Small intestine (tissue), 7 donors: ENCODE results near the gene U2AF1L4. TPM values are rescaled to one million over a fixed set of nuclear protein-coding genes. Genes with fewer than 3 reads are reported as not detected.

Experiments
- DNase-seq, 2 donors: peaks; one replicate each; pipeline versions ENCODE4 v3.0.0 to v3.0.0-alpha.2; 2013
- FAIRE-seq: peaks from 2 replicates; lab custom pipeline; 2012; peaks lifted over from hg19 to GRCh38; lab: Jason Lieb, UNC
- H3K27ac ChIP-seq, 3 donors: one replicate each; pipeline ENCODE4 v1.5.1; 2013; ENCODE audit warnings: low read length in 2 of 3, mild to moderate bottlenecking in 2 of 3, control low read depth in 1 of 3, inconsistent platforms in 1 of 3, low read depth in 1 of 3, moderate library complexity in 1 of 3
- H3K27me3 ChIP-seq, 3 donors: one replicate each; pipeline ENCODE4 v1.6.1; 2013; ENCODE audit warnings: low read length in 3 of 3, inconsistent platforms in 1 of 3; ENCODE audit not compliant: control insufficient read depth in 3 of 3, insufficient read depth in 3 of 3
- H3K36me3 ChIP-seq, 3 donors: one replicate each; pipeline ENCODE4 v1.6.1; 2013; ENCODE audit warnings: low read length in 3 of 3, inconsistent platforms in 1 of 3, low read depth in 1 of 3, mild to moderate bottlenecking in 1 of 3, moderate library complexity in 1 of 3; ENCODE audit not compliant: control insufficient read depth in 3 of 3, insufficient read depth in 2 of 3
- H3K4me1 ChIP-seq, 3 donors: one replicate each; pipeline ENCODE4 v1.6.1; 2013; ENCODE audit warnings: low read length in 2 of 3, inconsistent platforms in 1 of 3, low read depth in 1 of 3, mild to moderate bottlenecking in 1 of 3, moderate library complexity in 1 of 3; ENCODE audit not compliant: control insufficient read depth in 3 of 3, insufficient read depth in 2 of 3
- H3K4me3 ChIP-seq, 3 donors: one replicate each; pipeline ENCODE4 v1.5.1; 2013; ENCODE audit warnings: low read length in 3 of 3, control low read depth in 1 of 3, inconsistent platforms in 1 of 3, low read depth in 1 of 3, mild to moderate bottlenecking in 1 of 3, moderate library complexity in 1 of 3
- H3K9me3 ChIP-seq, 2 donors: one replicate each; pipeline ENCODE4 v1.6.1; 2013; ENCODE audit warnings: low read depth in 1 of 2, low read length in 1 of 2; ENCODE audit not compliant: control insufficient read depth in 2 of 2, insufficient read depth in 1 of 2
- WGBS, 3 donors: extraction: QIAGEN DNeasy Blood & Tissue Kit; methylation state at CpG; one replicate each; pipeline ENCODE4 v1.1.7; 2013; 5-methylcytosine and 5-hydroxymethylcytosine counted together
- polyA plus RNA-seq, 4 donors: library from polyadenylated mRNA; stranded (reverse) in 3 of 4; unstranded in 1 of 4; fragments of 200-250 nt in 3 of 4; fragments of 120-200 nt in 1 of 4; gene quantifications; one replicate each; pipeline versions ENCODE4 v1.2.1 to v1.2.3, GENCODE V29; 2013
- donor health status: healthy with polysubstance abuse.
- donor health status: control.
- donor health status: control.
- donor health status: Bipolar disorder and iron deficiency.
- donor health status: healthy.

Gene U2AF1L4
- polyA plus RNA-seq, 4 donors, result 14.6 to 99.7 (median 34.7) TPM

DNA sequence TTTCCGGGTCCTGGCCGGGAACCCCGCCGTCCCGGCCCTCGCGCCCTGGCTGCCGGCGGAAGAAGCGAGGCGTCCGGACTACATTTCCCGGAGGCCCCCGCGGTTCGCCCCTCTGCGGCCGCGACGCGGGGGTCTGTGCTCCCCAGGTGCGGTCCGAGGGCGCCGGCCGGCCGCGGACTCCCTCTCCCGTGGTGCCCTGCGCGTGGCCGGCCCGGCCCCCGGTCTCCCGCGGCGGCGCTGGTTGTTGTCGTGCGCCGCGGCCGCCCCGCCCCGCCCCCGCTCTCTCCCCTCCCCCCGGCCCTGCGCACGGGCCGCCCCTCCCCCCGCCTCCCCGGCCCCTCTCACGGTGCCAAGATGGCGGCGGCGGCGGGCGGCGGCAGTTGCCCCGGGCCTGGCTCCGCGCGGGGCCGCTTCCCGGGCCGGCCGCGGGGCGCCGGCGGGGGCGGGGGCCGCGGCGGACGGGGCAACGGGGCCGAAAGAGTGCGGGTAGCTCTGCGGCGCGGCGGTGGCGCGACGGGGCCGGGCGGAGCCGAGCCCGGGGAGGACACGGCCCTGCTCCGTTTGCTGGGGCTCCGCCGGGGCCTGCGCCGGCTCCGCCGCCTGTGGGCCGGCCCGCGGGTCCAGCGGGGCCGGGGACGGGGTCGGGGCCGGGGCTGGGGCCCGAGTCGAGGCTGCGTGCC is 27.4 kb downstream of the U2AF1L4 start, which contains the start of gene KMT2B:
KMT2B (plus strand) TSS at position 339 of the 680 bp plus-strand sequence; CDS start at position 355, 16 bp downstream.
- FAIRE-seq (no peak), DNase-seq (peak in 1 of 2 donors; percentile 98)
- 0 to 1% (median 0%) methylated on average over 7 to 108 of the region's 109 CpGs for WGBS, 3 donors
- Histone ChIP-seq H3K36me3 (peaks cover 7 to 33% (median 8%) of the 10 kb centered on the region in 3 donors), H3K4me3 (peak within 1 kb of the TSS; percentile 92 to 95 (median 93)), H3K27me3 (no peaks in the 10 kb centered on the region), H3K27ac (peak within 1 kb of the TSS; percentile 82 to 94 (median 86)), H3K4me1 (peaks cover 0 to 25% (median 11%) of the 10 kb centered on the region in 3 donors), H3K9me3 (no peaks in the 10 kb centered on the region)

DNA sequence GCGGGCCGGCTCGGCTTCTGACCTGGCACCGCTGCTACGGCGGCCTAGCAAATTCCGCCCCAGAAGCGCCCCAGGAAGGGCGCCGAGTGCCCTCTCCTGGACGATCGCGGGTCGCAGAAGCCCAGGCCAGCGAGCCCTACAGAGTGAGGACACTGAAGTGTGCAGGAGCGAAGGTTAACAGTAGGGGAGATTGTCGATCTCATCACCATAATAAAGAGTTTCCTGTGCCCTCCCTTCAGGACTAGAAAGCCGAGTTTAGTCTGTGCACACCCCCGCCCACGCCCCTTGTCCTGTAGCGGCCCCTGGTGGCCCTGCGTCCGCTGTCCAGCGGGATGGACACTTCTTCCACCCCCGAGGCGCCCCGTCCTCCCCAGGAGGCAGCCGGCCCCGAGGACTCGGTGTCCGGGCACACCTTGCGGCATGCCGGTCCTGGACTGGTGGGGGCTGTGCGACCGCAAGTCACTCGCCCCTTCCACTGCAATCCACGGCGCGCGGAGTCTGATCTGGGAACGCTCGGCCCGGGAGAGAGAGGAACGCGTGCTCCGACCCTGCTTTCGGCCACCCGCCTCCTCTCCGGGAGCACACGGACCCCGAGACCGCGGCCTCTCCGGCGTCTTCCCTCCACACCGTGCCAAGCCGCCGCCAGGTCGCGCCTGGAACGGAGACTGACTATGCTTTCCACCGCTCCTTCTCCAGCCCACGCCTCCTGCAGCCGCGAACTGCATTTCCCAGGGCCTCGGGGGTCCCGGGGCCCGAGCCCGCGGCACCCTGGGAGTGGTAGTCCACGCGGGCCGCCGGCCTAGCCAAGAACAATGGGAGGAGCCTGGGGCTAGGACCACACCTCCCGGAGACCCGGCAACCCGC is 28.2 kb downstream of the U2AF1L4 start:
- Histone ChIP-seq H3K4me3 (peak overlapping the region; percentile 92 to 95 (median 93)), H3K9me3 (no peaks in the 10 kb centered on the region), H3K27ac (peak overlapping the region; percentile 82 to 94 (median 86)), H3K4me1 (peaks cover 0 to 25% (median 11%) of the 10 kb centered on the region in 3 donors), H3K27me3 (no peaks in the 10 kb centered on the region), H3K36me3 (peaks cover 2 to 25% (median 8%) of the 10 kb centered on the region in 3 donors)
- 0% methylated on average over 55 to 77 of the region's 77 CpGs for WGBS, 3 donors
- DNase-seq (peak; percentile 92 to 98), FAIRE-seq (no peak)

DNA sequence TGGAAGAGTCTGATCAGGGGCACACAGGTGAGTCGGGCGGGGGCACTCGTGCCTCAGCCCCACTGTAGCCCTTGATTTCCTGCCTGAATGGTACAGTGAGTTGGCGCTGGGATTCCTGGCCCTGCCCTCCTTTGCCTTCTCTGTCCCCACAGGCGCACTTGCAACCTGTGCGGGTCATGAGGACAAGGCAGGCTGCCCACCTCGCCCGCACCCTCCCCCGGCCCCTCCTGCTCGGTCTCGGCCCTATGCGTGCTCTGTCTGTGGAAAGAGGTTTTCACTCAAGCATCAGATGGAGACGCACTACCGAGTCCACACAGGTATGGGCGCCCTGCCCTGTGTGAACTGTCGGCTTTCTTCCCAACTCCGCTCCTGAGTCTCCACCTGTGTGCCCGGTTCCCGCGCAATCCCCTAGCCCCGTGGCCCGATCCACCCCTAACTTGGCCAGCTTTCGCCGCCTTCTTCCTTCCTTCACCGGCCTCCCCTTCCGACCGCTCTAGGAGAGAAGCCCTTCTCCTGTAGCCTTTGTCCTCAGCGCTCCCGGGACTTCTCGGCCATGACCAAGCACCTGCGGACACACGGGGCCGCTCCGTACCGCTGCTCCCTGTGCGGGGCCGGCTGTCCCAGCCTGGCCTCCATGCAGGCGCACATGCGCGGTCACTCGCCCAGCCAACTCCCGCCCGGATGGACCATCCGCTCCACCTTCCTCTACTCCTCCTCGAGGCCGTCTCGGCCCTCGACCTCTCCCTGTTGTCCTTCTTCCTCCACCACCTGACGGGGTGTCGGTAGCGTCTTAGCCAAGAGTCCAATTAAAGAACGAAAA is 29.0 kb downstream of the U2AF1L4 start:
- WGBS, 3 donors, result 0 to 3% (median 2%) methylated on average over 44 to 52 of the region's 52 CpGs
- H3K27me3 ChIP-seq, result peaks cover 0 to under 1% (median 0%) of the 10 kb centered on the region in 3 donors
- FAIRE-seq, result no peak
- DNase-seq, result peak in 1 of 2 donors; percentile 29
- peaks cover 0 to 25% (median 11%) of the 10 kb centered on the region in 3 donors for H3K4me1 ChIP-seq
- H3K36me3 ChIP-seq, result peaks cover 0 to 17% (median 4%) of the 10 kb centered on the region in 3 donors
- H3K4me3 ChIP-seq, result peak overlapping the region; percentile 28 to 95 (median 93)
- no peaks in the 10 kb centered on the region for H3K9me3 ChIP-seq
- H3K27ac ChIP-seq, result peak overlapping the region; percentile 82 to 94 (median 86)

DNA sequence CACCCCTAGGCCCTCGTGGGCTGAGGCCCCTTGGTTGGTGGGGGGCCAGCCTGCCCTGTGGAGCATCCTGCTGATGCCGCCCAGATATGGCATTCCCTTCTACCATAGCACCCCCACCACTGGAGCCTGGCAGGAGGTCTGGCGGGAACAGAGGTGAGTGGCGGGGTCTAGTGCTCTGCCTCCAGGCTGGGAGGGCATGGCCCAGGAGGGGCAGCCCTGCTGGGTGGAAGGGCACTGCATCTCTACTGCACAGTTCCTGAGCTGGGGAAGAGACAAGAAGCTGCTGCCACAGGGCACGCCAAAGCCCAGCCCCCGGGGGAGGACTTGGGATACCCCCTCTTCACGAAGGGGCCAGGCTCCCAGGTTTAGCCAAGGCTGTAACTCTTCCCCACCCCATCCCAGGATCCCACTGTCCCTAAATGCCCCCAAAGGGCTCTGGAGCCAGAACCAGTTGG is 29.8 kb downstream of the U2AF1L4 start:
- Histone ChIP-seq H3K9me3 (no peaks in the 10 kb centered on the region), H3K4me3 (no peak overlapping the region)

DNA sequence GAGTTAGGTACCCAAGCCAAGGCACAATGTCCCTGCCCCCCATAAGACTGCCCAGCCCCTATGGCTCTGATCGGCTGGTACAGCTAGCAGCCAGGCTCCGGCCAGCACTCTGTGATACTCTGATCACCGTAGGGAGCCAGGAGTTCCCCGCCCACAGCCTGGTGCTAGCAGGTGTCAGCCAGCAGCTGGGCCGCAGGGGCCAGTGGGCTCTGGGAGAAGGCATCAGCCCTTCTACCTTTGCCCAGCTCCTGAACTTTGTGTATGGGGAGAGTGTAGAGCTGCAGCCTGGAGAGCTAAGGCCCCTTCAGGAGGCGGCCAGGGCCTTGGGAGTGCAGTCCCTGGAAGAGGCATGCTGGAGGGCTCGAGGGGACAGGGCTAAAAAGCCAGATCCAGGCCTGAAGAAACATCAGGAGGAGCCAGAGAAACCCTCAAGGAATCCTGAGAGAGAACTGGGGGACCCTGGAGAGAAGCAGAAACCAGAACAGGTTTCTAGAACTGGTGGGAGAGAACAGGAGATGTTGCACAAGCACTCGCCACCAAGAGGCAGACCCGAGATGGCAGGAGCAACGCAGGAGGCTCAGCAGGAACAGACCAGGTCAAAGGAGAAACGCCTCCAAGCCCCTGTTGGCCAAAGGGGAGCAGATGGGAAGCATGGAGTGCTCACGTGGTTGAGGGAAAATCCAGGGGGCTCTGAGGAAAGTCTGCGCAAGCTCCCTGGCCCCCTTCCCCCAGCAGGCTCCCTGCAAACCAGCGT is 30.4 kb downstream of the U2AF1L4 start:
- no peak overlapping the region for H3K27ac ChIP-seq
- DNase-seq, result no peak

More for the DNA sequence above, 29.8 kb downstream of the U2AF1L4 start:
- DNase-seq (no peak), FAIRE-seq (no peak)
- 77 to 91% (median 84%) methylated on average over 6 to 7 of the region's 7 CpGs for WGBS, 3 donors
- Histone ChIP-seq H3K27ac (no peak overlapping the region), H3K36me3 (peaks cover 0 to 10% (median 0%) of the 10 kb centered on the region in 3 donors), H3K27me3 (peaks cover 0 to 6% (median 0%) of the 10 kb centered on the region in 3 donors), H3K4me1 (peaks cover 0 to 25% (median 11%) of the 10 kb centered on the region in 3 donors)

DNA sequence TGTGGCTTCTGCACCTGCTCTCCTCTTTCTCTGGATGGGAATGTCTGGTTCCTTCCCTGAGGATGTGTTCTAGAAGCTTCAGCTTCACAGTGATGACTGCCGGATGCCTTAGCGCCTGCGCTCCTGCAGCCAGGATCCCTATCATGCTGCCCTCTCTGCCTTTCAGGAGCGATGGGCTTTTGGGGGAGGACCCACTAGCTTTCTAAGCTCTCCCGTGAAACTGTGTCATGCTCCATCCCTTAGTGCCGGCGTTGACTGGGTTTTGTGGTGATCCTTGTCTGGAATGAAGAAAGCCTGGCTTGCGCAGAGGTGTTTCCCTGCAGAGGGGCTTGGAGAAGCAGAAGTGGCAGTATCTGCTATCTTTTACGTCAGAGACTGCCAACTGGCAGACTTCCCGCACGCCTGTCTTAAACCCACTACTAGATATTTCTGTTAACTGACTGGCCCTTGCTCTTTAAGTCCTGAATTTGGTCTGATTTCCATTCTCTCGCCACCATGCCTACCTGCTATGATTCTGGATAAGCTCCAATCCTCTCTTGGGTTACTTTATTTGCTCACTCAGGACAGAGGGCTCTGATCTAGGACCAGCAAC is 31.2 kb downstream of the U2AF1L4 start:
- no peak overlapping the region for H3K27ac ChIP-seq
- DNase-seq (no peak), FAIRE-seq (no peak)
- 72 to 80% (median 73%) methylated on average over 12 of the region's 12 CpGs for WGBS, 3 donors
- no peak overlapping the region for H3K4me3 ChIP-seq
- peaks cover 0 to 8% (median 0%) of the 10 kb centered on the region in 3 donors for H3K27me3 ChIP-seq
- peaks cover 0 to 18% (median 6%) of the 10 kb centered on the region in 3 donors for H3K4me1 ChIP-seq
- H3K36me3 ChIP-seq, result no peaks in the 10 kb centered on the region
- H3K9me3 ChIP-seq, result no peaks in the 10 kb centered on the region

More for the DNA sequence above, 30.4 kb downstream of the U2AF1L4 start:
- Histone ChIP-seq H3K4me3 (no peak overlapping the region), H3K36me3 (peaks cover 0 to 5% (median 0%) of the 10 kb centered on the region in 3 donors), H3K9me3 (no peaks in the 10 kb centered on the region), H3K4me1 (peaks cover 0 to 25% (median 11%) of the 10 kb centered on the region in 3 donors), H3K27me3 (peaks cover 0 to 7% (median 0%) of the 10 kb centered on the region in 3 donors)
- WGBS, 3 donors, result 59 to 69% (median 60%) methylated on average over 14 of the region's 14 CpGs
- FAIRE-seq, result no peak

DNA sequence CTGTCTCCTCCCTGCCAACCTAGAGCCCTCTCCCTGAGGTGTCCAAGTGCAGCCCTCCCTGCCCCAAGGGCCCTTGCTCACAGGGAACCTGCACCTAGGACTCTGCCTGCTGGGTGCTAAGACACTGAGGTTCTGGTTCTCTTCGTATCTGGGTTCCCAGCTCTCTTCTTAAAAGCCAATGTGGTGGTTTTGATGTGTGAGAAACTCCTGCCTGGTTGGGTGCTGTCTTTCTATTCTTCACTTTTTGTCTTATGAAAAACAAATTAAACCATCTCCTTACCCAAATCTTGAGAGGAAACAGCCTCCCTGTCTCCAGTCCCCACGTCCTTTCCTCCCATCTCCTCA is 31.7 kb downstream of the U2AF1L4 start:
- no peaks in the 10 kb centered on the region for H3K9me3 ChIP-seq
- H3K36me3 ChIP-seq, result no peaks in the 10 kb centered on the region
- peaks cover 0 to 8% (median 0%) of the 10 kb centered on the region in 3 donors for H3K27me3 ChIP-seq
- DNase-seq (no peak), FAIRE-seq (no peak)
- H3K4me1 ChIP-seq, result peaks cover 0 to 14% (median 5%) of the 10 kb centered on the region in 3 donors
- no peak overlapping the region for H3K4me3 ChIP-seq
- H3K27ac ChIP-seq, result no peak overlapping the region
- WGBS, 3 donors, result 53 to 73% (median 55%) methylated on average over 2 of the region's 2 CpGs
